ENCODE data around the gene TMEM59.
"Not testable (repeated sequence)": the region's sequence is repeated elsewhere in the genome, so short reads cannot be mapped to it uniquely, and the experiment has no call there.

TMEM59 gene

GRCh38 chr1:54004481-54005049, 48.4 kb downstream of the TMEM59 start:
- Histone ChIP-seq H3K4me1 (no peaks in the 10 kb centered on the region), H3K36me3 (no peaks in the 10 kb centered on the region), H3K4me2 (no peak overlapping the region), H4K20me1 (no peaks in the 10 kb centered on the region), H3K9ac (no peak overlapping the region), H3K9me3 (peaks cover 13% of the 10 kb centered on the region; the same call in 1 of the 2 replicates), H3K27me3 (no peaks in the 10 kb centered on the region), H3K4me3 (no peak overlapping the region), H3K27ac (no peak overlapping the region)
- TF ChIP-seq Cebpa-rat (IDR thresholded peaks at IDR 0.05), result no peak

DNA sequence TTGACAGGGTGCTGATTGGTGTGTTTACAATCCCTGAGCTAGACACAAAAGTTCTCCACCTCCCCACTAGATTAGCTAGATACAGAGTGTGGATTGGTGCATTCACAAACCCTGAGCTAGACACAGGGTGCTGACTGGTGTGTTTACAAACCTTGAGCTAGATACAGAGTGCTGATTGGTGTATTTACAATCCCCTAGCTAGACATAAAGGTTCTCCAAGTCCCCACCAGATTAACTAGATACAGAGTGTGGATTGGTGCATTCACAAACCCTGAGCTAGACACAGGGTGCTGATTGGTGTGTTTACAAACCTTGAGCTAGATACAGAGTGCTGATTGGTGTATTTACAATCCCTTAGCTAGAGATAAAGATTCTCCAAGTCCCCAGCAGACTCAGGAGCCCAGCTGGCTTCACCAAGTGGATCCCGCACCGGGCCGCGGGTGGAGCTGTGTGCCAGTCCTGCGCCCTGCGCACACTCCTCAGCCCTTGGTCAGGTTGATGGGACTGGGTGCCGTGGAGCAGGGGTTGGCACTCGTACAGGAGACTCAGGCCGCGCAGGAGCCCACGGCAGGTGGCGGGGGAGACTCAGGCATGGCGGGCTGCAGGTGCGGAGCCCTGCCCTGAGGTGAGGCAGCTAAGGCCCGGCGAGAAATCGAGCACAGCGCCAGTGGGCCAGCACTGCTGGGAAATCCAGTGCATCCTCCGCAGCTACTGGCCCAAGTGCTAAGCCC, 49.1 kb downstream of the TMEM59 start:
- not testable (repeated sequence) for H3K27me3 ChIP-seq, H4K20me1 ChIP-seq, H3K4me3 ChIP-seq, H3K9ac ChIP-seq, H3K4me2 ChIP-seq, H3K27ac ChIP-seq, H3K4me1 ChIP-seq, H3K36me3 ChIP-seq
- peaks cover 13% of the 10 kb centered on the region; the same call in 1 of the 2 replicates for H3K9me3 ChIP-seq

DNA sequence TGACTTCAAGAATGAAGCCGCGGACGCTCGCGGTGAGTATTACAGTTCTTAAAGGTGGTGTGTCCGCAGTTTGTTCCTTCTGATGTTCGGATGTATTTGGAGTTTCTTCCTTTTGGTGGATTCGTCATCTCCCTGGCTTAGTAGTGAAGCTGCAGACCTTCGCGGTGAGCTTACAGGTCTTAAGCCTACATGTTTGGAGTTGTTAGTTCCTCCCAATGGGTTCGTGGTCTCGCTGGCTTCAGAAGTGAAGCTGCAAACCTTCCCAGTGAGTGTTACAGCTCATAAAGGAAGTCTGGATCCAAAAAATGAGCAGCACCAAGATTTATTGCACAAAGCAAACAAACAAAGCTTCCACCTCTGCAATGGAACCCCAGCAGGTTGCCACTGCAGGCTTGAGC, 49.8 kb downstream of the TMEM59 start:
- no peak overlapping the region for H3K4me2 ChIP-seq
- H3K4me1 ChIP-seq, result no peaks in the 10 kb centered on the region
- no peaks in the 10 kb centered on the region for H3K27me3 ChIP-seq
- TF ChIP-seq Cebpa-rat (IDR thresholded peaks at IDR 0.05), result no peak
- H3K9me3 ChIP-seq, result peaks cover 13% of the 10 kb centered on the region; the same call in 1 of the 2 replicates
- H4K20me1 ChIP-seq, result no peaks in the 10 kb centered on the region
- H3K36me3 ChIP-seq, result no peaks in the 10 kb centered on the region
- no peak overlapping the region for H3K4me3 ChIP-seq
- no peak overlapping the region for H3K9ac ChIP-seq
- no peak overlapping the region for H3K27ac ChIP-seq

DNA sequence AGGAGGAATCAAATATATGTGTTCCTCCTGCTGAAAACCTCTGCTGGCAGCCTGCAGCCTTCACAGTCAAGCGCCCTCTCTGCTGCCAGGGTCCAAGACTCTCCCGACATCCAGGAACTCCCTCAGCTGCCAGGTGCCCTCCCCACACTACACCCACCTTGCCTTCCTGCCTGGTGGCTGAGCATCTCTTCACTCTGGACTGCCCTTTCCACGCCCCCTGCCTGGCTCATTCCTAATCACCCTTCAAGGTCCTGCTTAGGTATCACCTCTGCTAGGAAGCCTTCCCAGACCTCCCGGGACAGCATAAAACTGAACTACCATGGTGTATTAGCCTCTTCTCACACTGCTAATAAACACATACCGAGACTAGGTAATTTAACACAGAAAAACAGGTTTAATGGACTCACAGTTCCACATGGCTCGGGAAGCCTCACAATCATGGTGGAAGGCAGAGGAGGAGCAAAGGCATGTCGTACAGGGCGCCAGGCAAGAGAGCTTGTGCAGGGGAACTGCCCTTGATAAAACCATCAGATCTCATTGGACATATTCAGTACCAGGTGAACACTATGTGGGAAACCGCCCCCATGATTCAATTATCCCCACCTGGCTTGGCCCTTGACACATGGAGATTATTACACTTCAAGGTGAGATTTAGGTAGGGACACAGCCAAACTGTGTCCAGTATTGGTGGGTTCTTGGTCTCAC, 50.3 kb downstream of the TMEM59 start:
- Histone ChIP-seq H3K4me1 (no peaks in the 10 kb centered on the region), H3K9ac (no peak overlapping the region), H4K20me1 (no peaks in the 10 kb centered on the region), H3K27me3 (no peaks in the 10 kb centered on the region), H3K4me2 (no peak overlapping the region), H3K27ac (no peak overlapping the region), H3K4me3 (no peak overlapping the region), H3K9me3 (peaks cover 13% of the 10 kb centered on the region; the same call in 1 of the 2 replicates), H3K36me3 (no peaks in the 10 kb centered on the region)
- no peak for TF ChIP-seq Cebpa-rat (IDR thresholded peaks at IDR 0.05)

GRCh38 chr1:54001591-54001990, 51.4 kb downstream of the TMEM59 start:
- TF ChIP-seq Cebpa-rat (IDR thresholded peaks at IDR 0.05), result no peak
- H3K9me3 ChIP-seq, result peaks cover 13% of the 10 kb centered on the region; the same call in 1 of the 2 replicates
- no peaks in the 10 kb centered on the region for H4K20me1 ChIP-seq
- H3K4me3 ChIP-seq, result no peak overlapping the region
- no peak overlapping the region for H3K9ac ChIP-seq
- H3K27me3 ChIP-seq, result no peaks in the 10 kb centered on the region
- H3K27ac ChIP-seq, result no peak overlapping the region
- no peak overlapping the region for H3K4me2 ChIP-seq
- no peaks in the 10 kb centered on the region for H3K4me1 ChIP-seq
- H3K36me3 ChIP-seq, result no peaks in the 10 kb centered on the region

DNA sequence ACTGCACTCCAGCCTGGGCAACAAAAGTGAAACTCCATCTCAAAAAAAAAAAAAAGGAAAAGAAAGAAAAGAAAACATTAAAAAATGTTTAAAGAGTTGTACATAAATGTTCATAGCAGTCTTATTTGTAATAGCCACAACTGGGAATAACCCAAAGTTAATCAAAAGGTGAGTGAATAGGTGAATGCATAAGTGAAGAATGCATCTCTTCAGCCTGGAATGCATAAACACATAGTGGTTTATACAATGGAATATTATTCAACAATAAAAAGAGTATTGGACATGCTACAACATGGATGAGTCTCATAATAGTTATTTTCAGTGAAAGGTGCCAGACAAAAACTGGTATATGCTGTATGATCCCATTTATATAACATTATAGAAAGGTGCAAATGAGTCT, 53.1 kb downstream of the TMEM59 start:
- no peak for TF ChIP-seq Cebpa-rat (IDR thresholded peaks at IDR 0.05)
- H4K20me1 ChIP-seq, result no peaks in the 10 kb centered on the region
- H3K4me2 ChIP-seq, result no peak overlapping the region
- H3K9ac ChIP-seq, result no peak overlapping the region
- peaks cover 13% of the 10 kb centered on the region; the same call in 1 of the 2 replicates for H3K9me3 ChIP-seq
- H3K4me1 ChIP-seq, result no peaks in the 10 kb centered on the region
- H3K36me3 ChIP-seq, result no peaks in the 10 kb centered on the region
- no peak overlapping the region for H3K4me3 ChIP-seq
- no peaks in the 10 kb centered on the region for H3K27me3 ChIP-seq
- no peak overlapping the region for H3K27ac ChIP-seq

DNA sequence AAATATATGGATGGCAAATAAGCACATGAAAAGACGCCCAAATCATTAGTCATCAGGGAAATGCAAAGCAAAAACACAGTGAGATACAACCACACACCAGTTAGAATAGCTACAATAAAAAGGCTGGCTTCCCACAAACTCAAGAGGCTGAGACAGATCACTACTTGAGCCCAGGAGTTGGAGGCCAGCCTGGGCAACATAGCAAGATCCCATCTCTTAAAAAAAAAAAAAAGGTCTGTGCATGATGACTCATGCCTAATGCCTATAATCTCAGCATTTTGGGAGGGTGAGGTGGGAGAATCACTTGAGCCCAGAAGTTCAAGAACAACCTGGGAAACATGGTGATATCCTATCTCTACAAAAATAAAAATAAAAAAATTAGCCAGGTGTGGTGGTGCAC, 54.8 kb downstream of the TMEM59 start:
- Histone ChIP-seq H4K20me1 (no peaks in the 10 kb centered on the region), H3K36me3 (no peaks in the 10 kb centered on the region), H3K27ac (no peak overlapping the region), H3K27me3 (no peaks in the 10 kb centered on the region), H3K4me1 (no peaks in the 10 kb centered on the region), H3K4me3 (no peak overlapping the region), H3K9ac (no peak overlapping the region), H3K4me2 (no peak overlapping the region), H3K9me3 (peaks cover under 1% of the 10 kb centered on the region; the same call in 1 of the 2 replicates)
- TF ChIP-seq Cebpa-rat (IDR thresholded peaks at IDR 0.05), result no peak

DNA sequence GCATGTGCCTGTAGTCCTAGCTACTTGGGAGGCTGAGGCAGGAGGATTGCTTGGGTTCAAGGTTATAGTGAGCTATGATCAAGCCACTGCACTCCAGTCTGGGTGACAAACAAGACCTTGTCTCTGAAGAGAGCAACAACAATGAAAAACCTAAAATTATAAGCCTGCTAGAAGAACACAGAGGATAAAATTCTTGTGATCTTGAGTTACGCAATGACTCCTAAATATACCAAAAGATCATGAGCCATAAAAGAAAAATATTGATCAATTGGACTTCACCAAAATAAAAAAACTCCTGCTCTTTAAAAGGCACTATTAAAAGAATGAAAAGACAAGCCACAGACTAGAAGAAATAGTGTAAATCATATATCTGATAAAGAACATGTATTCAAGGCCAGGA, 57.3 kb downstream of the TMEM59 start:
- no peaks in the 10 kb centered on the region for H3K36me3 ChIP-seq
- no peak for TF ChIP-seq Cebpa-rat (IDR thresholded peaks at IDR 0.05)
- no peaks in the 10 kb centered on the region for H4K20me1 ChIP-seq
- no peaks in the 10 kb centered on the region for H3K4me1 ChIP-seq
- H3K9ac ChIP-seq, result no peak overlapping the region
- H3K9me3 ChIP-seq, result peaks cover 21% of the 10 kb centered on the region
- no peak overlapping the region for H3K27ac ChIP-seq
- no peaks in the 10 kb centered on the region for H3K27me3 ChIP-seq
- H3K4me3 ChIP-seq, result no peak overlapping the region
- H3K4me2 ChIP-seq, result no peak overlapping the region

- H3K36me3 ChIP-seq, H3K4me2 ChIP-seq, H3K4me1 ChIP-seq, H3K27ac ChIP-seq, H3K4me3 ChIP-seq, H4K20me1 ChIP-seq, H3K9ac ChIP-seq, H3K27me3 ChIP-seq: not testable (repeated sequence)
- peaks cover 21% of the 10 kb centered on the region for H3K9me3 ChIP-seq
Observed at GRCh38 chr1:53994516-53994915, 58.5 kb downstream of the TMEM59 start.

All from BLaER1 (cell line).